IPS DF 4.7 (cell line): Measurements from ENCODE around the gene JAK1.
"Not testable (repeated sequence)": the region's sequence is repeated elsewhere in the genome, so short reads cannot be mapped to it uniquely, and the experiment has no call there.

Experiments
- DNase-seq: peaks from one replicate; pipeline ENCODE4 v3.0.0-alpha.2; 2013; ENCODE audit warnings: low spot score; ENCODE audit errors: extremely low read depth

JAK1 gene

DNA sequence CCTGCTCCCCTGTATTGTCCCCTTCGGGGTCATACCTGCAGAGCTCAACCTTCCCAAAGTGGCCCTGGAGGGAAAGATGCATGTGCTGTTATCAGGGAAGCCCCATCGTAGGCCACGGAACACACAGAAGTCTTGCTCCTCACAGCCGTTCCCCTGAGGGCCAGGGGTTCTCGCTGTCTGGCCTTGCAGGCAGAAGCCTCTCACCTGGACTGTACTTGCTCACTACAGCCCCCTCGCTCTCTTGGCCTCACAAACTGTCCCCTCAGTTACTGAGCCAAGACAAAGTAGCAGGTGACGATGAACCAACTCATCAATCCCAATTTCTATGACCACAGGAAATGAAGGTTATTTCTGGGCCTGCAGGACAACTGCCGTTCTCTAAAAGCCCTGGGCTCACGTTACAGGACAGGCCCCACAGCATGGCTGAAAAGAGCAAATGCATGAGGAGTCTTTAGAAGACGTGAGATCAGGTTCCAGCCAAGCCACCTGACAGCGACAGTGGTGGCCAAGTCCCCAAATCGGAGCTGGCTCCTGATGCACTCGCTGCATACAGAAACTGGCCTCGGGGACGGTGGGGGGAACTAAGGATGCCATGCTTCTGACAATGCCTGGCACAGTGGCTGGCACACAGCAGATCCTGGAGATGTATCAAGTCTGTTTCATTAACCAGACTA lies 126.5 kb downstream of the JAK1 start:
- no peak for DNase-seq

DNA sequence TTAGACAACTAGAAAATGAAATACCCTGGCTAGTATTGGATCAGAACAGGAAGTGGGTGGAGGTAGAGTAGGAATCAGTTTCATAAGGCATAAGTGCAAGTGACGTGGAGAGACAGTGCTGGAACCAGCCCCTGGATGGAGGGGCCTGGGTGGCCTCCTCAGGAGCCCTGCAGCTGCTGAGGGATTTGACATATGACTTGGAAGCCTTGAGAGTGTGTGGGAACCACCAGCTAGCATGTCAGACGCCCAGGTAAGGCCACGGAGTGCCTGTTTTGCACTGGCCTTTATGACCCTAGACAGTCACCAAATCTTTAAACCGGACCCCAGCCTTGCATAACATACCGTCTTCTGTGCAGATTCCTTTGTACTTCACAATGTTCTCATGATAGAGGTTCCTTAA lies 127.1 kb downstream of the JAK1 start:
- no peak for DNase-seq

DNA sequence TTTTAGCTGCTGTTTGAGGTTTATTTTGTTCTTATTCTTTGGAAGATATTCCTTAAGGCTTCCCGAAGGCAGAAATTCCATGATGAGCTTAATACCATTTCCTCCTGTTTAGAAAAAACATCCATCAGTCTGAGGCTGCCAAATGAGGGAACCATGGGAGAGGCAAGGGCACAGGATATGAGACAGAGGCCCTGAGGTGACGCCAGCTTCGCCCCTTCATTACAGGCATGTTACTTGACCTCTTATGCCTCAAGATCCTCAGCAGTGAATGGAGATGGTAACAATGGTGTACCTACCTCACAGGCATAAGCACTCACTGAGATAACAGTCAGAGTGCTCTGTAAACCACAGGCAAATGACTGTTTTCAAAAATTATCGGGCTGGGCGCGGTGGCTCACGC lies 127.9 kb downstream of the JAK1 start:
- no peak for DNase-seq

DNA sequence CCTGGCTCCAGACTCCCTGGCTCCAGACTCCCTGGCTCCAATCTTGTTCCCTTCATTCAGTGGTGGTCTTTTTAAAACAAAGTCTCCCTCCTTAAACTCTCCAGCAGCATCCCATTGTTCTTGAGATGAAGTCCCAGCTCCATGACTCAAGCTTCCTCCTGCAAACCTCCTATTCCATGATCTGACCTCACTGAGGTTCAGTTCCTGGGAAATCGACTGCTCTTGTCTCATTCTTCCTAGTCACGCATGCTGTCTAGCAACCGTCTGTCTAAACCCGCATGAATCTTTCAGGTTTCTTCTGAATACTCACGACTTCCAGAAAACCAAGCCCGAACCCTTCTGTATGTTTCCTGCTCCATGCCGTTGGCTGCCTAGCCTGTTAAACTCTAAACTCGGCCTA lies 129.5 kb downstream of the JAK1 start:
- no peak for DNase-seq

DNA sequence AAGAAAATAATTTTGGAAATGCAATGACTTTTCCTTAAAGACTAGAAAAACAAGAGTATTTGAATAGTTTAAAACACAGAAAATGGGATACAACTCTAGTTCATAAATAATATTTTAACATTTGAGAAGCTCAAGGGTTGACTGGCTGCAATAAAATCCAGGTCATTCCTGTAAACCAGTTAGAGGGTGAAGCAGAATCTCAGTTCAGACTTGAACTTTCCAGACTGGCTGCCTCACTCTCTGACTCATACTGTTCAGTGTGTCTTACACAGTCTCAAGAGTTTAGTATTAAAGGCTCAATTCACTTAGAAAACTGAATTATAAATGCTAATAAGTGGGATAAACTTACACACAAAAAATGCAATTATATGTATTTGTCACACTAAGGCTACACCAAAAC lies 131.6 kb downstream of the JAK1 start:
- no peak for DNase-seq

DNA sequence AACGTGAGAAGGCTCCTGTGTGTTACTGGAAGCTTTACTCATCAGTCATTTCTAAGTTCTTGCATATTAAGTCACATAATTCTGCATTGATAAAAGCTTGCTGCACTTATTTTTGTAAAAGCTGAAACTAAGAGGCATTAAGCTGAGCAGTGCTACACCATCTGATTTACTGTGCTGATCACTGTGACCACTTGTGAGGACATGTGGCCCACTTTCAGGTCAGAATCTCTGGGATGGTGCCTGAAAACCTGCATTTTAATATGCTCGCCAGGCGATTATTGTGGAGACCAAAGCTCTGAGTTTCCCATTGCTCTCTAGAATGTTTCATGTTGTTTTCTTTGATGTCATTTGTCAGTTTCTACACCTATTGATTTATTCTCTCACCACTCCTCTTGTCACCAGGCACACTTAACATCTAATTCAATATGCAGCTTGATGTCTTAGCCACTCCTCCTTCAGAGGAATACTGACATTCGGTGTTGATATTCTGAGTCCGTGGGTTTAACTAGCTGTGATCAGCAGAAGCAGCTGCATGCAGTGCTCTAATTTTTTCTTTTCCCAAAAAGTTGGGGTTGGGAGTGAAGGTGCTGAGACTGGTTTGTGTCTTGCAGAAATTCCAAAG lies 136.2 kb downstream of the JAK1 start:
- DNase-seq = no peak

DNA sequence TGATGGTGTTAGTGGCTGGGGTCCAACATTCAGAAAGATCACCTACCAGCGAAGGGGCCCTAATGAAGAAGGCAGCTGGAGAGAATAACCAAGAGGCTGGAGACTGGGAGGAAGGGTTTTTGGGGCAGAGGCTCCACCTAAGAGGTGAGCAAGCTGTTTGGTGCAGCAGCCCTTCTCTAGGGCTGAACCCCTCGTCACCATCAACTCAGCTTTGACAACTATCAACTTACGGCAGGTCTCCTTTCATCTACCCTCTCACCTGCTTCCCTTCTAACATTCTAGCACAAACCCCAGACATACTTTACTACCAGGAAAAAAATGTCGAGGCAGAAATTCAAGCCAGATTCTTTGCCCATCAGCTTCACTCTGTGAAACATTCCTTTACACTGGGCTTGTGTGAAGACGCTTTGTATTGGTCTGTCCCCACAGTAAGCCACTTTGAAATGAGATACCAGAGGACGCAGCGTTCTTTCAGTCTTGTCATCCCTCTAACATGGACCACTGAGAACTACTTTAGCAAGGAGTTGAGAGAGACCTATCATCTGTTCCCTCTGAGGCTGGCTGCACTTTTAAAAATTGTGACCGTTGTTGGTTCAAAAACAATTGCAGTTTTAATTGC lies 136.8 kb downstream of the JAK1 start:
- DNase-seq = no peak

DNA sequence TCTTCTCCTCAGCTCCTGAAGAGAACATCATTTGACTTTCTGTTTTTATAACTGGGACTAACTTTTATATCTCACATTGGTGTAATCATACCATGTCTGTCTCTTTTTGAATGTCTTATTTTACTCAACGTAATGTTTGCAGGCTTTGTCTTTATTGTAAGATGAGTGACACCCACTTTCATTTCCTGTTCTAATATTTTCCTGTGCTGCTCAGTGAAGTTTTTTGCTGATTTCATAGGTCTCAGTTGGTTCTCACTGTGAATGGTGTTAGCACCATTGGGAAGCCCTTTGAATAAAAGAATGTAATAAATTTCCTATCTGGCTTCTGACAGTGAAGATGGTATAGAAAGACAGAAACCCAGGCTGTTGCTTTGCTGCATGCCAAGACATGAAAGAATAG lies 137.5 kb downstream of the JAK1 start:
- no peak for DNase-seq

DNA sequence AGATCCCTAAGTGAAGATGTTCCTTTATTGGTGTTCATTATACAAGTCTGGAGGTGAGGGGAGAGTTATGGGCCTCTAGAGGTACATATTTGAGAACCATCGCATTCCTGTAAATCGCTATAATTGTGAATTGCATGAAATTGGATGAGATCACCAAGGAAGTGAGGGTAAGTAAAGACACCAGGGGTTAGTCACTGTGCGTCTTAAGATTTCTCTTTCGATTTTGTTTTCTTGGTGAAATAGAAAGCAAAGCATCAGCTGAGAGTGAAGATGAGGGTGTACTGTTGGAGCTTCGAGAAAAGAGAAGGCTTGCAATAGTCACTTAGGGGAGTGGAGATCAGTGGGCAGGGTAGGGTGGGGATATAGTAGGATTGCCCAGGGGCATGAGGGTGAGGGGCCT lies 139.4 kb downstream of the JAK1 start:
- DNase-seq = no peak

DNA sequence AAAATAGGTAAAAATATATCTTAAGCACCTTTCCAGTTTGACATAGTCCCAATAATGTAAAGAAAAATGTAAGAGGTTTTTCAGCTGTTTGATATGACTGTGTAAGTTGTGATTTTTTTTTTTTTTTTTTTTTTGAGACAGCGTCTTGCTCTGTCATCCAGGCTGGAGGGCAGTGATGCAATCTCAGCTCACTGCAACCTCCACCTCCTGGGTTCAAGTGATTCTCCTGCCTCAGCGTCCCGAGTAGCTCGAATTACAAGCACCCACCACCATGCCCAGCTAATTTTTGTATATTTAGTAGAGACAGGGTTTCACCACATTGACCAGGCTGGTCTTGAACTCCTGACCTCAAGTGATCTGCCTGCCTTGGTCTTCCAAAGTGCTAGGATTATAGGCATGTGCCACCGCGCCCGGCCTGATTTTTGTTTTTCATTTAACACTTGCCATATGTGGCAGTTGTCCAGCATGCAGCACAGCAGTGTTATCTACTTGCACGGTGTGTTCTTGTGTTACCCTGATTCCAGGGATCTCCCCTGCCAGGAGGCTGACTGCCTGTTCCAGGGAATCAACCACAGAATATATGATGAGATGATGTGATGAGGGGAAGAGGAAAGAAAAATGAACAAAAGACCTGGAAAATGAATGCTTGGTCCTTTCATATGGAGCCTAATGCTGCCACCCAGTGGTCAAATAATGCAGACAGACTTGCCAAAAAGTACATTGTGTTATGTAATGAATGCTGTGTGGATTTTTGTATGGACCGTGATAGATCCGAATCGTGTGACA lies 142.5 kb downstream of the JAK1 start:
- peak; percentile 76 for DNase-seq

DNA sequence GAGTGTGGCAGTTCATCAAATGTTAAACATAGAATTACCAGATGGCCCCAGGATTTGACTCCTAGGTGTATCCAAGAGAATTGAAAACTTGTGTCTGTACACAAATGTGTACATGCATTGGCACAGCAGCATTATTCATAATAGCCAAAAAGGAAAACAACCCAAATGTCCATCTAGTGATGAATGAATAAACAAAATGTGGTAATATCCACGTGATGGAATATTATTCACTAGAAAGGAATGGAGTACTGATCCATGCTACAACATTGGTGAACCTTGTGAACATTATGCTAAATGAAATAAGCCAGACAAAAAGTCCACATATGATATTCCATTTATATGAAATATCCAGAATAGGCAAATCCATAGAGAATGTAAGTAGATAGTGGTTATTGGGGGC lies 143.7 kb downstream of the JAK1 start:
- DNase-seq = no peak

DNA sequence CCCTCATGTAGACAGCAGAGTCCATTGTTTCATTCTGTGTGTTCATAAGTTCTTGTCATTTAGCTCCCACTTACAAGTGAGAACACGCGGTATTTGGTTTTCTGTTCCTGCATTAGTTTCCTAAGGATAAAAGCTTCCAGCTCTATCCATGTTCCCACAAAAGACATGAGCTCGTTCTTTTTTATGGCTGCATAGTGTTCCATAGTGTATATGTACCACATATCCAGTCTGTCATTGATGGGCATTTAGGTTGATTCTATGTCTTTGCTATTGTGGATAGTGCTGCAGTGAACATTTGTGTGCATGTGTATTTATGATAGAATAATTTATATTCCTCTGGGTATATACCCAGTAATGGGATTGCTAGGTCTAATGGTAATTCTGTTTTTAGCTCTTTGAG lies 145.8 kb downstream of the JAK1 start:
- DNase-seq = not testable (repeated sequence)

DNA sequence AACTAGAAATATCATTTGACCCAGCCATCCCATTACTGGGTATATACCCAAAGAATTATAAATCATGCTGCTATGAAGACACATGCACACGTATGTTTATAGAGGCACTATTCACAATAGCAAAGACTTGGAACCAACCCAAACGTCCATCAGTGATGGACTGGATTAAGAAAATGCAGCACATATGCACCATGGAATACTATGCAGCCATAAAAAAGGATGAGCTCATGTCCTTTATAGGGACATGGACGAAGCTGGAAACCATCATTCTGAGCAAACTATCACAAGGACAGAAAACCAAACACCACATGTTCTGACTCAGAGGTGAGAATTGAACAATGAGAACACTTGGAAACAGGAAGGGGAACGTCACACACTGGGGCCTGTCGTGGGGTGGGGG lies 149.0 kb downstream of the JAK1 start:
- DNase-seq = not testable (repeated sequence)

DNA sequence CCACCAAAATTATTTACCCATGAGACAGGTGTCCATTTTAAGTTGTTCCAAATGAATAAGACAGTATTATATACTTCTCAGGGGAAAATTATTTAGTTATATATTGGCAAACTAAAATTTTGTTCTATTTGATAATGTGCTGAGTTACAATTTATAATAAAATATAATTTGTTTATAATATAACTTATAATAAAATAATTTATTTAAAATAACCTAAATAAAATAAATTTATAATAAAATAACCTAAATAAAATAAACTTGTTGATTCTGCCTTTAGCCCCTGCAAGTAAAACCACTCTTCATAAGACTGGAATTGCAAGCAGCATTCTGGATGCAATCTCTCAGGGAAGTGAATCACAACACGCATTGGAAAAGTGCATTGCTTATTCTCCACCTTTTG lies 151.9 kb downstream of the JAK1 start:
- no peak for DNase-seq

DNA sequence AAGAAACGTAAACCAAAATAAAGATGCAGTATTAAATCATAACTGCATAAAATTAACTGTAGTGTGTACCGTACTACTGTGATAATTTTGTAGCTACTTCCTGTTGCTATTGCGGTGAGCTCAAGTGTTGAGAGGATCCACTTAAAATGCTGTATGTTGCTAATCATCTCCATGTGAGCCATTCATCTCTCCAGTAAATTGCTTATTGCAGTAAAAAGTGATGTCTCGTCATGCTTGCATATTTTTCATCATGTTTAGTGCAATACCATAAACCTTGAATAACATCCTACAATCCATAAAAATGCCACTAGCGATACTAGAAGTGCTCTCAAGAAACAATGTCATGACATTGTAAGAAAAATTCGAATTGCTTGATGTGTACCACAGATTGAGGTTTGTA lies 155.2 kb downstream of the JAK1 start:
- DNase-seq = no peak

DNA sequence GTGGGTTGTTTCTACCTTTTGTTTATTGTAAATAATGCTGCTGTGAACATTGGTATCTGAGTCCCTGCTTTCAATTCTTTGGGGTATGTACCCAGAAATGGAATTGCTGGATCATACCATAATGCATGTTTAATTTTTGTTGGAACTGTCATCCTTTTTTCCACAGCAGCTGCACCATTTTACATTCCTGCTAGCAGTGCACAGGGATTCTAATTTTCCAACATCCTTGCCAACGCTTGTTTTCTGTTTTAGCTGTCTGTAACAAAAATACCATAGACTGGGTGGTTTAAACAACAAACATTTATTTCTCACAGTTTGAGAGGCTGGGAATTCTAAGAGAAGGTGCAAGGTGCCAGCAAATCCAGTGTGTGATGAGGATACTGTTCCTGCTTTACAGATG lies 156.3 kb downstream of the JAK1 start:
- no peak for DNase-seq

DNA sequence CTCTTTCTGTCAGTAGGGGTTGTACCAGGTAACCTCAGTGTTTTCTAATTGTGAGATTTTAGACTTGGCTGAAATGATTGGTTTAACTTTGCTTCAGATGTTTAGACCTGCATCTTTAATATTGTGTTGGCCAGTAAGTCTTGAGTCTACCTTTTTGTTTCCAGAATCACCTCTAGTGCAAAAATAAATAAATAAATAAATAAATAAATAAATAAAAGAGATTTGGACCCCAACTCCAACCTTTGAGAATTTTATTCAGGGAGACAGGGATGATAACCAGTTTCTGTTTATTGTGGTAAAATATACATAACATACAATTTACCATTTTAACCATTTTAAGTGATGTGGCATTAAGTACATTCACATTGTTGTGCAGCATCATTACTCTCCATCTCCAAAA lies 157.0 kb downstream of the JAK1 start:
- no peak for DNase-seq

DNA sequence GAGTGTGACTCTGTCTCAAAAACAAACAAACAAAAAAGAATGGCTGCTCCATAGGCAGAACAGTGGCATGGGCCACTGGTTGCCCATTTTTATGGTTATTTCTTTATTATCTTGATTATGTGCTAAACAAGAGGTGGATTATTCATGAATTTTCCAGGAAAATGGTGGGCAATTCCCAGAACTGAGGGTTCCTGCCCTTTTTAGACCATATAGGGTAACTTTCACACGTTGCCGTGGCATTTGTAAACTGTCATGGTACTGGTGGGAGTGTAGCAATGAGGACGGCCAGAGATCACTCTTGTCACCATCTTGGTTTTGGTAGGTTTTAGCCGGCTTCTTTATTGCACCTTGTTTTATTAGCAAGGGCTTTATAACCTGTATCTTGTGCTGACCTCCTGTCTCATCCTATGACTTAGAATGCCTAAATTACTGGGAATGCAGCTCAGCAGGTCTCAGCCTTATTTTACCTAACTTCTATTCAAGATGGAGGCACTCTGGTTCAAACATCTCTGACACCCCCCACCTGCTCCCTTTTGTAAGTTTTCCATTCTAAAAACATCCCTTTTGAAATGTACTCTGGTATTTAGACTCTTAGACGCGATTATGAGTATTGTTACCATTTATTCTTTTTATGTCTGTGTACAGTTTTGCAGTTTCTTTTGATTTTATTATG lies 164.4 kb downstream of the JAK1 start:
- DNase-seq = no peak

DNA sequence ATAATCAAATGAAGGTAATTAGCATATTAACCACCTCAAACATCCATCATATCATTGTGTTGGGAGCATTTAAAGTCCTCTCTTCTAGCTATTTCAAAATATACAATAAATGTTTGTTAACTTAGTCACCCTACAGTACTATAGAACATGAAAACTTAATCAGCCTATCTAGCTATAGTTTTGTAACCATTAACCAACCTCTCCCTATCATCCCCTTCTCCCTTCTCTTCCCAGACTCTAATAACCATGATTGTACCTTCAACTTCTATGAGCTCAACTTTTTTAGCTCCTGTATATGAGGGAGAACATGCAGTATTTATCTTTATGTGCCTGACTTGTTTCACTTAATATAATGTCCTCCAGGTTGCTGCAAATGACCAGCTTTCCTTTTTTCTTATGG lies 167.5 kb downstream of the JAK1 start:
- DNase-seq = no peak

DNA sequence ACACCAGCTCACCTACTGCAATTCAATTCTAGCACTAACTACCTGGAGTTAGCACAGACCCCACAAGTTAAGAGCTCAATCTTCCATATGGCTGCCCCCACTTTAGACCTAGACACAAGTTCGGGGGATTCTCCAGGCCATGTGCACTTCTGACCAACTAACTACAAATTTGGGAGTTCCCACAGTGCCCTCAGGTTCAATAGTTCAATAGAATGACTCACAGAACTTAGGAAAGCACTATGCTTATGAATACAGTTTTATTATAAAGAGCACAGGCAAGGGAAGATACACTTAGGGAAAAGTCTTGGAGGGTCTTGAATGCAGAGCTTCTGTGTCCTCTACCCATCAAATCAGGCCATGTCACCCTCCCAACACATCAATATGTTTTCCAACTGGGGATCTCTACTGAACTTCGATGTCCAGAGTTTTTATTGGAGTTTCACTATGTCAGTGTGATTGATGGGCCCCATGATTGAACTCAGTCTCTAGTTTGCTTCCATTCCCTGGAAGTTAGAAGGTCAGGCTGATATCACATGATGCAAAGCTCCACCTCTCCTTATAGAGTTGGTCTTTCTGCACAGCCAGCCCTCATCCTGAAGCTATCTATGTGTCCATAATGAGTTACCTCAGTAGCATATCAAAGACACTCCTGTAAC lies 175.4 kb downstream of the JAK1 start:
- no peak for DNase-seq
